Measurements from ENCODE around the gene ATXN7L1. TPM values are rescaled to one million over a fixed set of nuclear protein-coding genes. Genes with fewer than 3 reads are reported as not detected.

Gene ATXN7L1
- total RNA-seq, 1 donor from 2014 or later = 20.6 TPM

- no peak overlapping the region for H3K27ac Mint-ChIP-seq (ENCODE audit: unreplicated experiment)
Measured at GRCh38 chr7:105802604-105803428, 73.6 kb downstream of the ATXN7L1 start.

GRCh38 chr7:105800849-105801534 is 75.4 kb downstream of the ATXN7L1 start:
- Mint-ChIP-seq H3K27me3 (ENCODE audit: unreplicated experiment) (peaks cover 5% of the 10 kb centered on the region), H3K36me3 (ENCODE audit: unreplicated experiment) (no peaks in the 10 kb centered on the region), H3K4me3 (ENCODE audit: unreplicated experiment) (no peak overlapping the region), H3K27ac (ENCODE audit: unreplicated experiment) (no peak overlapping the region), H3K9me3 (ENCODE audit: unreplicated experiment) (peaks cover 4% of the 10 kb centered on the region), H3K4me1 (ENCODE audit: low read depth, unreplicated experiment) (peaks cover 15% of the 10 kb centered on the region)
- TF ChIP-seq CTCF (IDR thresholded peaks at IDR 0.05; ENCODE audit: partially characterized antibody, unreplicated experiment) = no peak
- no peak for DNase-seq

More at GRCh38 chr7:105802604-105803428, 73.6 kb downstream of the ATXN7L1 start:
- H3K9me3 Mint-ChIP-seq (ENCODE audit: unreplicated experiment) = peaks cover 7% of the 10 kb centered on the region
- H3K4me3 Mint-ChIP-seq (ENCODE audit: unreplicated experiment) = no peak overlapping the region
- no peak for DNase-seq
- H3K4me1 Mint-ChIP-seq (ENCODE audit: low read depth, unreplicated experiment) = peaks cover 23% of the 10 kb centered on the region
- peaks cover 3% of the 10 kb centered on the region for H3K27me3 Mint-ChIP-seq (ENCODE audit: unreplicated experiment)
- no peaks in the 10 kb centered on the region for H3K36me3 Mint-ChIP-seq (ENCODE audit: unreplicated experiment)
- TF ChIP-seq CTCF (IDR thresholded peaks at IDR 0.05; ENCODE audit: partially characterized antibody, unreplicated experiment) = no peak

- no peak for TF ChIP-seq CTCF (IDR thresholded peaks at IDR 0.05; ENCODE audit: partially characterized antibody, unreplicated experiment)
- H3K9me3 Mint-ChIP-seq (ENCODE audit: unreplicated experiment) = peaks cover 4% of the 10 kb centered on the region
- peaks cover 11% of the 10 kb centered on the region for H3K4me1 Mint-ChIP-seq (ENCODE audit: low read depth, unreplicated experiment)
- peaks cover 2% of the 10 kb centered on the region for H3K27me3 Mint-ChIP-seq (ENCODE audit: unreplicated experiment)
- no peak overlapping the region for H3K4me3 Mint-ChIP-seq (ENCODE audit: unreplicated experiment)
- no peak for DNase-seq
- no peaks in the 10 kb centered on the region for H3K36me3 Mint-ChIP-seq (ENCODE audit: unreplicated experiment)
- H3K27ac Mint-ChIP-seq (ENCODE audit: unreplicated experiment) = no peak overlapping the region
Measured at GRCh38 chr7:105800442-105800841, 76.0 kb downstream of the ATXN7L1 start.

GRCh38 chr7:105799677-105800076 is 76.7 kb downstream of the ATXN7L1 start:
- DNase-seq = no peak
- Mint-ChIP-seq H3K4me3 (ENCODE audit: unreplicated experiment) (no peak overlapping the region), H3K36me3 (ENCODE audit: unreplicated experiment) (no peaks in the 10 kb centered on the region), H3K27ac (ENCODE audit: unreplicated experiment) (no peak overlapping the region), H3K4me1 (ENCODE audit: low read depth, unreplicated experiment) (peaks cover 6% of the 10 kb centered on the region), H3K9me3 (ENCODE audit: unreplicated experiment) (peaks cover 2% of the 10 kb centered on the region), H3K27me3 (ENCODE audit: unreplicated experiment) (peaks cover 2% of the 10 kb centered on the region)
- no peak for TF ChIP-seq CTCF (IDR thresholded peaks at IDR 0.05; ENCODE audit: partially characterized antibody, unreplicated experiment)

- no peak overlapping the region for H3K4me3 Mint-ChIP-seq (ENCODE audit: unreplicated experiment)
- TF ChIP-seq CTCF (IDR thresholded peaks at IDR 0.05; ENCODE audit: partially characterized antibody, unreplicated experiment) = no peak
- no peak overlapping the region for H3K27ac Mint-ChIP-seq (ENCODE audit: unreplicated experiment)
- peaks cover 5% of the 10 kb centered on the region for H3K4me1 Mint-ChIP-seq (ENCODE audit: low read depth, unreplicated experiment)
- H3K36me3 Mint-ChIP-seq (ENCODE audit: unreplicated experiment) = no peaks in the 10 kb centered on the region
- H3K27me3 Mint-ChIP-seq (ENCODE audit: unreplicated experiment) = peaks cover 2% of the 10 kb centered on the region
- no peak for DNase-seq
- H3K9me3 Mint-ChIP-seq (ENCODE audit: unreplicated experiment) = peaks cover 2% of the 10 kb centered on the region
Measured at GRCh38 chr7:105799006-105799405, 77.4 kb downstream of the ATXN7L1 start.
